Astrocyte (in vitro differentiated cells and primary cell): ENCODE measurements around the gene RASGRF1.

Source experiments
- EZH2 ChIP-seq: IDR thresholded peaks from 2 replicates; pipeline ENCODE4 v1.6.1; 2012; ENCODE audit warnings: mild to moderate bottlenecking, low read length, inconsistent platforms; ENCODE audit not compliant: insufficient read depth
- TF ChIP-seq, protein P1 (sequence below): IDR thresholded peaks from 2 replicates; pipeline ENCODE4 v1.5.1; 2011; ENCODE audit warnings: low read depth, mild to moderate bottlenecking, inconsistent platforms, low read length, moderate library complexity; ENCODE audit not compliant: insufficient read depth

DNA sequence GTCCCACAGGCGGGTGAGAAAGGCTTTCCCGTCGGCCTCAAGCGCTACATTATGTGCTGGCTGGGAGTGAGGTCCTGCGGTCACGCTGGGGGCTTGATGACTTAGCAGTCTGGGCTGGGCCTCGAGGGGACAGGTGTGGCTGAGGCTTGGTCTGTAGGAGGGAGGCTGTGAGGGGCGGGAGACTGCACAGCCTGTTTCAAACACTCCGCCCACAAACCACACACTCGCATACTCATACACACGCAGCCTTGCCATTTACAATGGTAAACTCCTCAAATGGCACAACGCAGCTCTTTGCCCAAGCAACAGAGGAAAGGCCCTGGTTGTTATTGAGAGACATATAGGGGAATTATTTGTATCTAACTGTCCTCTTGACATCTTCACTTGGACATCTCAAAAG, 32.4 kb upstream of the RASGRF1 start:
- TF ChIP-seq, protein P1, sequence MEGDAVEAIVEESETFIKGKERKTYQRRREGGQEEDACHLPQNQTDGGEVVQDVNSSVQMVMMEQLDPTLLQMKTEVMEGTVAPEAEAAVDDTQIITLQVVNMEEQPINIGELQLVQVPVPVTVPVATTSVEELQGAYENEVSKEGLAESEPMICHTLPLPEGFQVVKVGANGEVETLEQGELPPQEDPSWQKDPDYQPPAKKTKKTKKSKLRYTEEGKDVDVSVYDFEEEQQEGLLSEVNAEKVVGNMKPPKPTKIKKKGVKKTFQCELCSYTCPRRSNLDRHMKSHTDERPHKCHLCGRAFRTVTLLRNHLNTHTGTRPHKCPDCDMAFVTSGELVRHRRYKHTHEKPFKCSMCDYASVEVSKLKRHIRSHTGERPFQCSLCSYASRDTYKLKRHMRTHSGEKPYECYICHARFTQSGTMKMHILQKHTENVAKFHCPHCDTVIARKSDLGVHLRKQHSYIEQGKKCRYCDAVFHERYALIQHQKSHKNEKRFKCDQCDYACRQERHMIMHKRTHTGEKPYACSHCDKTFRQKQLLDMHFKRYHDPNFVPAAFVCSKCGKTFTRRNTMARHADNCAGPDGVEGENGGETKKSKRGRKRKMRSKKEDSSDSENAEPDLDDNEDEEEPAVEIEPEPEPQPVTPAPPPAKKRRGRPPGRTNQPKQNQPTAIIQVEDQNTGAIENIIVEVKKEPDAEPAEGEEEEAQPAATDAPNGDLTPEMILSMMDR, result no peak
- TF ChIP-seq EZH2, result no peak
